ENCODE results near the gene MIEF1.

Gene MIEF1

DNA sequence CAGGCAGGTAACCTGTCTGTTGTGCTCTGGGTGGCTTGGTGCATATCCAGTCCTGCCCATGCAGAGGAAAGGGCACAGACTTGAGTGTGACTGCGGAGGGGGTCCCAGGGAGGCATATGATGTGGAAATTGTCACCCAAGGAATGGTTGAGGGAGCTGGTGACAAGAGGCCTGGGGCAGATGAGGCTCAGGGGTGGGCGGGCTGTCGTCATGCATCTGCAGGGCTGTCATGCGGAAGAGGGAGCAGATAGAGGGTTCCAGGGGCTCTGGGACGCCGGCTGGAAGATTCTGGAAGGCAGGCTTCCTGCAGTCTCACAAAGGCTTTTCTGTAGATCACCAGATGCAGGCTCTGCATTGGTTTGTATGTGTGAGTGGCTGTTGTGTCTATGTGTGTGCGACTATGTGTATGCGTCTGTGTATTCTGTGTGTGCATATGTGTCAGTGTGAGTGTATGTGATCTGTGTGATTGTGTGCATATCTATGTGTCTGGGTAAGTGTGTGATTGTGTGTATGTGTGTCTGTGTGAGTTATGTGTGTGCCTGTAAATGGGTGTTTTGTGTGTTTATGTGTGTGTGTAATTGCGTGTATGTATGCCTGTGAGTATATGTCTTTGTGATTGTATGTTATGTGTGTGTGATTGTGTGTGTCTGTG is 60.9 kb downstream of the MIEF1 start:
- TF ChIP-seq TEAD4 (IDR thresholded peaks at IDR 0.05): no peak
- TF ChIP-seq USF1 (IDR thresholded peaks at IDR 0.05): no peak
- no peak for TF ChIP-seq CREB1 (IDR thresholded peaks at IDR 0.05; ENCODE audit: low read depth)
- no peak for TF ChIP-seq NFIC (IDR thresholded peaks at IDR 0.05)
- no peak for TF ChIP-seq EGR1 (IDR thresholded peaks at IDR 0.05)
- no peak for TF ChIP-seq REST (IDR thresholded peaks at IDR 0.05; ENCODE audit: low read depth)
- TF ChIP-seq ZBTB7A (IDR thresholded peaks at IDR 0.05; ENCODE audit: low read depth): no peak
- TF ChIP-seq, protein P1, sequence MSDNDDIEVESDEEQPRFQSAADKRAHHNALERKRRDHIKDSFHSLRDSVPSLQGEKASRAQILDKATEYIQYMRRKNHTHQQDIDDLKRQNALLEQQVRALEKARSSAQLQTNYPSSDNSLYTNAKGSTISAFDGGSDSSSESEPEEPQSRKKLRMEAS (IDR thresholded peaks at IDR 0.05): no peak
- no peak for TF ChIP-seq RAD21 (IDR thresholded peaks at IDR 0.05; ENCODE audit: low read depth)
- no peak for TF ChIP-seq FOXM1 (IDR thresholded peaks at IDR 0.05; ENCODE audit: borderline replicate concordance, low read depth)
- TF ChIP-seq YY1 (IDR thresholded peaks at IDR 0.05; ENCODE audit: low read depth): no peak
- TF ChIP-seq CEBPB (IDR thresholded peaks at IDR 0.05): no peak
- TF ChIP-seq TAF1 (IDR thresholded peaks at IDR 0.05; ENCODE audit: low read depth): no peak
- no peak for TF ChIP-seq TCF12 (IDR thresholded peaks at IDR 0.05; ENCODE audit: low read depth)
- TF ChIP-seq EP300 (IDR thresholded peaks at IDR 0.05; ENCODE audit: borderline replicate concordance): no peak

- TF ChIP-seq YY1 (IDR thresholded peaks at IDR 0.05; ENCODE audit: low read depth) (no peak), ZBTB7A (IDR thresholded peaks at IDR 0.05; ENCODE audit: low read depth) (no peak), CEBPB (IDR thresholded peaks at IDR 0.05) (no peak), TAF1 (IDR thresholded peaks at IDR 0.05; ENCODE audit: low read depth) (no peak), TEAD4 (IDR thresholded peaks at IDR 0.05) (no peak), CREB1 (IDR thresholded peaks at IDR 0.05; ENCODE audit: low read depth) (no peak), TCF12 (IDR thresholded peaks at IDR 0.05; ENCODE audit: low read depth) (no peak), USF1 (IDR thresholded peaks at IDR 0.05) (no peak), RAD21 (IDR thresholded peaks at IDR 0.05; ENCODE audit: low read depth) (no peak), EP300 (IDR thresholded peaks at IDR 0.05; ENCODE audit: borderline replicate concordance) (no peak), FOXM1 (IDR thresholded peaks at IDR 0.05; ENCODE audit: borderline replicate concordance, low read depth) (no peak)
- TF ChIP-seq, protein P1 (IDR thresholded peaks at IDR 0.05): no peak
Observed at GRCh38 chr22:39563571-39564428, 61.7 kb downstream of the MIEF1 start.

GRCh38 chr22:39565414-39565944 is 63.4 kb downstream of the MIEF1 start:
- no peak for TF ChIP-seq EGR1 (IDR thresholded peaks at IDR 0.05)

- no peak for TF ChIP-seq EGR1 (IDR thresholded peaks at IDR 0.05)
- no peak for TF ChIP-seq FOXM1 (IDR thresholded peaks at IDR 0.05; ENCODE audit: borderline replicate concordance, low read depth)
- no peak for TF ChIP-seq EP300 (IDR thresholded peaks at IDR 0.05; ENCODE audit: borderline replicate concordance)
- TF ChIP-seq, protein P1 (IDR thresholded peaks at IDR 0.05): no peak
- no peak for TF ChIP-seq REST (IDR thresholded peaks at IDR 0.05; ENCODE audit: low read depth)
- no peak for TF ChIP-seq CREB1 (IDR thresholded peaks at IDR 0.05; ENCODE audit: low read depth)
- no peak for TF ChIP-seq CEBPB (IDR thresholded peaks at IDR 0.05)
- TF ChIP-seq TCF12 (IDR thresholded peaks at IDR 0.05; ENCODE audit: low read depth): no peak
- no peak for TF ChIP-seq ZBTB7A (IDR thresholded peaks at IDR 0.05; ENCODE audit: low read depth)
- no peak for TF ChIP-seq YY1 (IDR thresholded peaks at IDR 0.05; ENCODE audit: low read depth)
- TF ChIP-seq RAD21 (IDR thresholded peaks at IDR 0.05; ENCODE audit: low read depth): no peak
- no peak for TF ChIP-seq USF1 (IDR thresholded peaks at IDR 0.05)
Observed at GRCh38 chr22:39567135-39567946, 65.3 kb downstream of the MIEF1 start.

Data from Ishikawa (cell line).